Stimulated activated CD4-positive, alpha-beta T cell treated with anti-CD3 and anti-CD28 coated beads, Interleukin-15, amount 100 ng/mL, for 1 hour (primary cell): ENCODE measurements around the gene PBRM1.
"Not testable (repeated sequence)": the region's sequence is repeated elsewhere in the genome, so short reads cannot be mapped to it uniquely, and the experiment has no call there.

ENCODE experiments used
- DNase-seq, 2 donors: peaks; one replicate each; pipeline ENCODE4 v3.0.0-alpha.2; 2020; ENCODE audit warnings: low read depth in 1 of 2, low spot score in 1 of 2

The PBRM1 gene

DNA sequence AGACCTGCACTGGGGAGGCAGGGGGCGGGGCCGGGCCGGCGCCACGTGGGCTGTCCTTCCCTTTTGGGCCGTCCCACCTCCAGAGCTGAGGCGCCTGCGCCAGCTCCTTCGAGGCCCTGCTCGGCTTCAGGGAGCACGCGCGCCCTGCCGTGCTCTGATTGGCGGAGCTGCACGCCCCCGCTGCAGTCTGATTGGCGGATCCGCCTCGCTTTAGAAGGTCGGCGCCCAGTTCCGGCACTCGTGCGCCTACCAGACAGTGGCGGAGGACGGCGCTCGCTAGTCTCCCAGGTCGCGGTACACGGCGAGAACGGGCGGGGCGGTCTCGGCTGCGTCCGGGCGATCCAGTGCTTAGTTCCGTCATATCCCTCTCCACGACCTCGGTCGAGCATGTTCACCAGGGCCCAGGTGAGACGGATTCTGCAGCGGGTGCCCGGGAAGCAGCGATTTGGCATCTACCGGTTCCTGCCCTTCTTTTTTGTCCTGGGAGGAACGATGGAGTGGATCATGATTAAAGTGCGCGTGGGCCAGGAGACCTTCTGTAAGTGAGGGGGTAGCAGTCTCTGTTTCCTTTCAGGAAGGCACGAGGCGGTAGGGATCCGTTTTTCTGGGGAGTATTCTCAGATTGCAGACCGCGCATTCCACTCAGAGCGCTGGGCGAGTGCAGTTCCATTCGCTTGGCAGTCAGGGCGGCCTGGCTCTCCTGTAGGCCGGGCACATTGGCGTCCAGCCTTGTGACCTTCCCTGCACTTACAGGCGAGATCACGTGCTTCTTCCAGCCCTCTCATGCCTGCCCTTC lies 149.1 kb downstream of the PBRM1 start, which contains the start of gene UQCC5:
Gene UQCC5, plus strand, starts transcription at position 237 of the 796 bp plus-strand sequence. Its CDS starts 151 bp downstream, at position 388.
- peak; percentile 94 to 96 for DNase-seq

DNA sequence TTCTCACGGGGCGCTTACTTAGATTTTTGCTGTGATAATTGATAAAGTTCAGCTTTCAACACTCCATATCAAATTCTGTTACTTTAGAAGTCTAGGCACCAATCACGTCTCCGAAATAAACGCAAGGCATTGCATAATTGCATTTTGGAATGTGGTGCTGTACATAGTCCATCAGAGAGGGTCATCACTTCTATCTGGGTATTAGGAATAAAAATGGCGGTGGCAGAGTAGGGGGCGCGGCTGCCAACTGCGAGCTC lies 149.7 kb downstream of the PBRM1 start:
- DNase-seq: no peak

DNA sequence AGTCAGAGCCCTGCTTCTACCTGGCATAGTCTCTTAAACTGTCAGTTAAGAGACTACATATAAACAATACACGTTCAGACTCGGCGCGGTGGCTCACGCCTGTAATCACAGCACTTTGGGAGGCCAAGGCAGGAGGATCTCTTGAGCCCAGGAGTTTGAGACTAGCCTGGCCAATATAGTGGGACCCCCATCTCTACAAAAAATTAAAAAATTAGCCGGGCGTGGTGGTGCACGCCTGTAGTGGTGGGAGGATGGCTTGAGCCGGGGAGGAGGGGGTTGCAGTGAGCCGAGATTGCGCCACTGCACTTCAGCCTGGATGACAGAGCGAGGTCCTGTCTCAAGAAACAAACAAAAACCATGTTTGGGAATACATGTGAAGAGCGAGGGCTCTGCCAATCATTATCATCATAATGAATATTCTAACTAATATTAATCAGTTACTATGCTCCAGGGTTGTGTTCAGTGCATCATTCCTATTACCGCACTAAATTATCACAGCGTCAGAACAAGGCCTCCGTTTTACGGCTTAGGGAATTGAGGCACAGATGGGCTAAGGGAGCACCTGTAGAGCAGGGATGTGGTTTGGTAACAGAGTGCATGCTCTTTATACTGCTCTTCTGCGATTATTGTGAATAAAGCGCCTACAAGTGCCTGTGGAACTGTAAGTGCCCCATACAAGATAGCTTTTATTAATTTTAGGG lies 150.2 kb downstream of the PBRM1 start:
- no peak for DNase-seq

DNA sequence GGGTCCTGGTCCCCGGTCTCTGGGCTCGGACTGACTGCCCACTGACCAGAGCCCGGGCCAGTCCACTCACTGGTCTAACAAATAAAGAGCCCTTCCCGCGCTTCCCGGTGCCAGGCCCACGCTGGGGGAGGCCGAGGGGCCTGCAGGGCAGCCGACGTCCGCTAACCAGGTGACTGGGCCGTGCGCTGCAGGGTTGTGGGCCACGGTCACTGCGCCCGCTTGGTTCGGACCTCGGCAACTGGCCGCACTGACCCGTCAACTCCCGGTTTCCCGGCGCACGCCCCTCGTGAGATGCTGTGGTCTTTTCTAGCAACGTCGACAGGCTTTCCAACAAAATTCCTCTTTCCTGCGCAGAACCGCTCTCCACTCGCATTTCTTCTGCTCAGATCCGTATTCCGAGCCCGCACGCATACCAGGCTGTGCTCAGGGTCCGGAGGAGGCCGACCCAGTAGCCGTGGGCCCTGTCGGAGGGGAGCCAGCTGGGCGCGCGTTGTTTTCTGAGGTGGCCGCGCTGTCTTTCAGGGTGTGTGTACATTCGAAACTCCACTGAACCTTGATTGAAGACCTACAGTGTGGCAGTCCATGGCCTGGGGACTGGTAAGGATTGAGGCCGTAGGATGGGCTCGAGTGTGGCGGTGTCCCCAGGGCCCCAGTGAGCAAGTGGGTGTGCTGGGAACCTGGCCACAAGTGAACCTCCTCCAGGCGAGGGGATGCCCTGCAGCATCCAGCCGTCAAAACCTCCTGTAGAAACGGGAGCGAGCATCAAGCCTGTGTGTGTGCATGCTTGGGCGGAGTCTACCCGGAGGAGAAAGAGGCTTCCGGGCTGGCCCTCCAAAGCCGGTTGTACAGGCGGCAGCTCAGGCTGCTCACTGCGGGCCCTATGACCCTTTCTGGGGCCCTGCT lies 151.2 kb downstream of the PBRM1 start:
- no peak for DNase-seq

DNA sequence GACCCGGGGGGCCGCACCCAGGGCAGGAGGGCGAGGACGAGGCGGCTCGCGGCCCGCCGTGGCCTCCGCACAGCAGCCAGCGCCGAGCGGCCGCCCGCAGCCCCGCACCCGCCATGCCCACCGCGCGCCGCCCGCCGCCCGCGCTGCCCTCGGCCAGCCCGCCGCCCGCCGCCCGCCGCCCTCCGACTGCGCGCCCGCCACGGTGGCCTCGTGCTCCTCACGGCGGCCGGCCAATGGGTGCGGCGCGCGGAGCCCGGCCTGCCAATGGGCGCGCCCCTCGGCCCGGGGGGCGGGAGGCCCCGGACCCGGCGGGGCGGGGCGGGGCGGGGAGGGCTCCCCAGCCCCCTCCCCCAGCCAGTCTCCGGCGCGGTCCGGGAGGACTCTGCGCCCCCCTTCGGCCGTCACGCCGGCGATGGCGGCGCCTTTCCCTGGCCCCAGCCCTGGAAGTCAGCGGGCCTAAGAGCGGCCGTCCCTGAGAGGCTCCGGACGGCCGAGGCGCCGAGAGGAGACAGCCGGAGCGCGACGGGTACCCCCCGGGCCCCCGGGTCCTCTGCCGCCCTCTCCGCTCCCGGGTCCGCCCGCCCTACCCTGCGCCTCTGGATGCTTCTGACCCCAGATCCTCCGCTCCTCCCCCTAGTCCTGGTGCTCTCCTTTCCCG lies 152.0 kb downstream of the PBRM1 start, which contains the start of gene NT5DC2:
Gene NT5DC2, minus strand, starts transcription at position 235 of the 658 bp plus-strand sequence. Its CDS starts 120 bp downstream, at position 115.
- DNase-seq: peak; percentile 24 to 53

DNA sequence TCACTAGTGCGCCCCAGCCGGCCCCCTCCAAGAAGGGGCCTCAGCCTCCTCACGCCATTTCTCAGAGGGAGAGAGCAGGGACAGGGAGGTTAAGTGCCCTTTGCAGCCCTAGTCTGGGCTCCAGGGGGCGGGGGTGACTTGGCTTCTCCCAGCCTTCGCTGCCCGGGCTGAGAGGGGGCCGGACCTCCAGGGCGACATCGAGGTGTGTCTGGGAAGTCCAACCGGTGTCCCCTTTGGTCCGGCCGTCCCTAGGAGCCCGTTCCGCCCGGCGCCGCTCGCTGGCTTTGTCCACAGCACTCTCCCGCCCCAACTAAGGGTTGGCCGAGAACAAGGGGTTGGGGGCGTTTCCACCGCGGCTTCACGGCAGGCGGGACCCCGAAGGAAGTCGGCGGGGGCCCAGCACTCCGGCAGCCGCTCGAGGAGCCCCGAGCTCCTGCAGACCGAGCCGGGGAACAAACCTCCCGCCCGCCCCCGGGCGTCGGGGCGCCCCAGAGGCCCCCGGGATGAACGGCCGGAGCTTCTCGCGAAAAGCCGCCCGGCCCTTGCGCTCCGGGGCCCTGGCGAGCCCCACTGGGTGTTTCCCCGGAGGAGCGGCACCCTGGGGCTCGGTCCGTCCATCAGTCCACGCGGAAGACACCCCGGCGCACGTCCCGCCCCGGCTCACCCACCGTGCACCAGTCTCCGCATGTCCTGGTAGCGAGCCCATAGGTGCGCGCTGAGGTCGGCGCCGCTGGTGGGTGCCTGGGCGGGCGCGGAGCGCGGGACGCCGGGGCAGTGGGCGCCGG lies 152.7 kb downstream of the PBRM1 start:
- peak in 1 of 2 donors; percentile 16 for DNase-seq

DNA sequence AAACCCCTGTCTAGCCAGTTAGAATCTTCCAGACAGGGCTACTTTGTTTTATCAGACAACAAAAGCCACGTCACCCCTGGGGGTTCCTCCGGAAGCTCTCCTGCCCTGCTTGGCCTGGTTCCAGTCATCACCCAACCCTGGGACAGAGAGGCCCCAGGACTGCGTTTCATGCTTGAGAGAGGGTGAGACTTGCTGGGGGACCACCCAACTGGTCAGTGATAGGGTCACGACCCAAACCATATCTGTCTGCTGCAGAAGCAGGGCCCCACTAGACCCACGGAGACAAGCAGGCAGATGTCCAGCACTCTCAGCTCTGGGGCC lies 153.2 kb downstream of the PBRM1 start:
- DNase-seq: no peak

DNA sequence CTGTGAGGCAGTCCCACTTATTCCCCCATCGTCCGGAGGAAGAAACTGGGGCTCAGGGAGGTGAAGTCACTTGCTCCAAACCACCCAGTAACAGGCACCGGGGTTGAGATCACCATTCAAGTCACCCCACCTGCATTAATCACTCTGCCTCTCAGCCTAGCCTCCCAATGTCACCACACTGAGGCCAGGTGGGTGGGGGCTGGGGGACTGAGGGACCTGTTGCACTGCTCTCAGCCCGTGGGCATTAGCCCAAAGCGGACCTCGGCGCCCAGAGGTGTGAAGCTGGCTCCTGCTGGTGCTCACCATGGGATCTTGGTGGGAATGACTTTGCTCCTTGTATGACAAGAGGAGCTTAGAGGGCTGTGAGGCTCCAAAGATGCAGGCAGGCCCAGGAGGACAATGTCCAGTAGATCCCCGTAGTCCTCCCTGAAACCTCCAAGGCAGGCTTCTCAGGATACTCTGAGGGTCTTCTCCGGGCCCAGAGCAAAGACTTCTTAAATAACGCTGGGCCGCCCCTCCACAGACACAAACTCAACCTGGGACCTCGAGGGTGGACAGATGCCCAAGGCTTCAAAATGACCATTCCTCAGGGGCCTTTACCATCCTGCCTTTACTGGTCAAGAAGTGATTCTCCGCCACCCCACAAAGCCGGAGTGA lies 153.7 kb downstream of the PBRM1 start:
- peak in 1 of 2 donors; percentile 1 for DNase-seq

DNA sequence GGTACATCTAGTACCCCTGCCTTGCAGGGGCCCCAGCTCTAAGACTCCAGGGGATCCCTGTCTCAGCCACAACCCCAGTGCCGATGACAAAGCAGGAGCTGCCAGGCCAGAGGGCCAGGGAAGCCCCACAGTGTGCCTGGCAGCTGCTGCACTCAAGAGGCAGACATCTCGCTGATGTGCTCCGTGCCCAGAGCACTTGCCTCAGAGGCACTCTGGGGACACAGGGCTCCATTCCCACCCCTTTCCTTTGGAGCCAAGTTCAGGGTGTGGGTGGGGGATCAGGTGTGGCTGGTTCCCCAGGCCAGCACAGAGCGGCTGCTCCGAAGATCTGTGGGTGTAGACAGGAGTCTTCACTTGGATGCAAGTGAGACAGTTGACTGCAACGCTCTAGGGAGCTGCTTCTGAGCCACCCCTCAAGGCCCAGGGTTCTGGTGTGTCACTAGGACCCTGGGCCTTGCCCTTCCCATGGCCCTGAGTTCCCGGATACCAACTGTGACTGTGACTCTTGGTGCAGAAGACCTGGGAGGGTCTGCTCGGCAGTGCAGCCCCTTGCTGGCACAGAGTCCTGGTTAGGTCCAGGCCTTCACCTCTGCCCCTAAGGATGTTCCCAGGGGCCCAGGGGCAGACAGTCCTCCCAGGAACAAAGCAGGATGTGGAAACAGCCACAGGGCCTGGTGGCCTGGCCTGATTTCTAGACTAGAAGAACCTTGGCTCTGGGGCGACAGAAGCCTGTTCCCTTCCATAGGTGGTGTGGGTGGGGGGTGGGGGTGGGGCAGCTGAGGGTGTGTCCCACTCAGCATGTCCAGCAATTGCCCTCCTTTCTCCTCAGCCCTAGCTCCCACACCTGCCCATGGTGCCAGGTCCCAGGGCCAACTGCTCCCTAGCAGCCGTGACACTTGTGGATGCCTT lies 154.5 kb downstream of the PBRM1 start:
- DNase-seq: peak in 1 of 2 donors; percentile 0

DNA sequence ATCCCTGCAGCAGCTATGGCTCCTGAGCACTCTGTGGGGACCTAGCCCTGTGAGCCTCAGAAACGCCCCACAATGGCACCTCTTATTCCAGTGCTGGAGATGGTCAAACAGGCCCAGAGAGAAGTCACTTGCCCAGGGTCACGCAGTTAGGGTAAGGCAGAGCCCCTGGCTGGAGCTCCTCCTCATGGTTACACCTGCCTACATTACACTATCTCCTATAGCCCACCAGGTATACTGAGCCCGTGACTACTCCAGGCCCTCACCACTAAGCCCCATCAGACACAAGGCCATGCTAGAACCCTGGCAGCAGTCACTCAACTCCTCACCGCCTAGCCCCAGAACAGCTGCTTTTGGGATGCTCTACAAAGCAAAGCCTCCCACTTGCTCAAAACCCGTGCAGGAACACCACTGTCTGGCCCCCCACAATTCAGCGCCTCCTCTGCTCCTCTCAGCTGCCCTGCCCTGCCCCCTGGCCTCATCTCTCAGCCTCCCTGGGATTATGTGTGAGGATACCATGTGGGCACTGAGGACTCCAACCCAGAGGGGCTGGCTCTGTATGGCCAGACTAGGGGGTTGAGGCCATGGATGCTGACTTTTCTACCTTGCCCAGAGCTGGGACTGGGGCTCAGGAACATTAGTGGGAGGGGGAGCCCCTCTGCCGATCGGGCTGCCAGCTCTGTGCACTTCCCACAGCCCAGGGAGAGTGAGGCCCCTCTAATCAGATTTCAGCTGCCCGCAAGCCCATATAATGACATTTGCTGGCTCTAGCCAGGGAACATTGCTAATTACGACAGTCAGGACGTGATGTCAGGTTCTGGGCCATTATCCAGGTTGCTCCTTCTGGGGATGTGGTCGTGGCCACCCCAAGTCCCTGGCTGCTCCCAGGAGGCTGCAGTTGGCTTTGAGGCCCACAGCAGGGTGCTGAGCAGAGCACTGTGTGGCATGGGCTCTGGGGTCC lies 156.1 kb downstream of the PBRM1 start:
- no peak for DNase-seq

DNA sequence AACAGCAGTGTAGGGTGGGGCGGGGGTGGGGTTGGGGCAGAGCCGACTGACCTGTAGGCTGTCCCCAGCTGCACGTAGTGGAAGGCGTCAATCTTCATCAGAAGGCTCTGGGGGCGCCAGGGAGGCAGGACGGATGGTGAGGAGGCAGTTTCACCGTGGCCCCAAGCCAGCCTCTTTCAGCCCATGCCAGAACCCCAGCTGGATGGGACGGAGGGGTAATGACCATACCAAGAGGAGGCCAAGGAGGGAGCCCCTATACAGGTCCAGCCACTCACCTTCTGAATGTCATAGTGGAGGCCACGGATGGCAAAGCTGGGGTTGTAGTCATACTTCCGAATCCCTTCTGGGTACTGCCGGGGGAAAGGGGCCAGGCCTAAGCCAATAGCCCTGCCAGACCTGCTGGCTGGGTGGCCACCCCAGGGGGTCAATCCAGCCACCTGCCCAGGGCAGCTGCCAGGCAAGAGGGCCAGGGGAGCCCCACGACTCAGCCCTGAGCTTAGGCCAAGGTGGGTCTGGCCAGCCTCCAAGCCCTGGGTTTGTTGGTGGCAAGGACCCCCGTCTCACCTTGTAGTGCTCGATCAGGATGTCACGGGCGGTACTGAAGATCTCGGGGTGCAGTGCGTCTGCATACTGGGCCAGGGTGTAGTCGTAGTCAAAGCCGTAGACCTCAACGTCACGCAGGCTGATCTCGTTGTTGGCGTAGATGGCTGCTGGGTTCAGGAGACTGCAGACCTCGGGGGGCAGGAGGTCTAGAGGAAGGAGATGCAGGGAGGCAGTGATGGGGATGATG lies 156.9 kb downstream of the PBRM1 start:
- no peak for DNase-seq

DNA sequence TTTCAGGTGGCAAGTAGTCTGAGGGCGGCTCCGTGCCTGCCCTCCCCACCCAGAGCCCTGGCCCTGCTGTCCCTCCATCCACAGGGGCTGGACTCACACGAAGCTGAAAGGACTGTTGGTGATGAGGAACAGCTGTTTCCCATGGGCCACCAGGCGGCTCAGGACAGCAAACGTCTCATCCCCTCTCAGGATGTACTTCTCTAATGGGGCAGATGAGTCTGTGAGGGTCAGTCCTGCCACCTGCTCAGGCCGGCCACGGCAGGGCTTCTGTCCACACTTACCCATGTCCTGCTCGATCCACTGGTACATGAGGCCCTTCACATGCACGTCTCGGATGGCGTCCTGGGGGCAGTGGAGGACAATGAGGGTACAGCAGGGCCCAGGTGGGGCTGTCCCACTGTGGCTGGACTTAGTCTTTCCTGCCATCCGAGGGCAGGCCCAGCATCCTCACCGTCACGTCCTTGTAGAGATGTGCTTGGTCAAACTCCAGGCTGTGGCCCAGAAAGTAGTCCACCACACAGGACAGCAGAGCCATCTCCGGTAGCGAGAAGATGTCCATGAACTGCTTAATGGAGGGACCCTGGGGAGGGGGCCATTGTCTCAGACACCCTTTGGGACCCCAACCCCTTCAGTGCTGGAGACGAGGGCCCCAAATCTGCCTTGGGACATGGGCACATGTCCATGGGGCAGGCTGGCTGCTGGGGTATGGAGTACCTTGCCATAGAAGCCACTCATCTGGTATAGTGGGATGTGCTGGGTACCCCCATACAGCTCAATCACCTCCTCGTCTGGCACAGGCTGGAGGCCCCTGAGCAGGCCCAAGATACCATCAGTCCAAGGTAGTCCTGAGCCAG lies 157.8 kb downstream of the PBRM1 start:
- DNase-seq: no peak

DNA sequence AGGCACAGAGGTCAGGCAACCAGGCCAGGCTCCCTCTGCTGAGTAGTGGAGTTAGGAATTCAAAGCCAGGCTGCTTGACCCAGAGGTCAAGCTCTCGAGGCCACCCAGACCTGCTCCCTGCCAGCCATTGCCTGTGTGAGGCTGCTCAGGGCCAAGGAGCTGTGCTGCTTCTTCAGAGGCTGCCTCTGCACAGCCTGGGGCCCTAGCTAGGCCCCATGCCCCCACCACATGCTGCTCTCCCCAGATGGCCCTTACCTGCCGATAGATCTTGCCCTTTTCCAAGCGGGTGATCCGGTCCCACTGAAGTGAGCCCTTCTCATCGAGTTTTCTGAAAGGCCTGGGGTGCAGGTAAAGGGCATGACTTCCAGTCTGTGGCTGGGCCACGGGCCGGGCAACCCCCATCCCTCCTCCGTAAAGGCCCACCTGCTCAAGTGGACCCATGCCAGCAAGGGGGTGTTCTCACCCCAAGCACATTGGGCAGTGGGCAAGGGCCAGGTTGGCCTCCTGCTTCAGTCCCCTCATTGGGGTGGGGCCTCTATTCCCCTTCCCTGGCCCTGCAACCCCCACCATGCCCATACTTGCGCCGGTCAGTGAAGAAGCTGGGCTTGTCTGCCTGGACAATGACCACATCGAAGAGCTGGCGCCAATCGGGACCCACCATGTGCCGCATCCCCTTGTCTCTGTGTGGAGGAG lies 158.5 kb downstream of the PBRM1 start:
- DNase-seq: no peak

DNA sequence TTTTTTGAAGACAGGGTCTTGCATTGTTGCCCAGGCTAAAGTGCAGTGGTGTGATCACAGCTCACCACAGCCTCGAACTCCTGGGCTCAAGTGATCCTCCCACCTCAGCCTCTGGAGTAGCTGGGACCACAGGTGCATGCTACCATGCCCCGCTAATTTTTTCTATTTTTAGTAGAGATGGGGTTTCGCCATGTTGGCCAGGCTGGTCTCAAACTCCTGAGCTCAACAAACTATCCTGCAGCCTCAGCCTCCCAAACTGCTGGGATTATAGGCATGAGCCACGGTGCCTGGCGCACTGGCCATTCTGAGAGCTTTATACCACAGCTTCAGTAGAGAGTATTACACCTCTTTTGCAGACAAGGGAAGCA lies 159.1 kb downstream of the PBRM1 start:
- DNase-seq: not testable (repeated sequence)
